Esophagus mucosa (tissue), 1 donor: ENCODE data around the gene MPPED1. TPM values are rescaled to one million over a fixed set of nuclear protein-coding genes. Genes with fewer than 3 reads are reported as not detected.

Source experiments
- ATAC-seq: fragments of 200-7000 bp; cut with Tn5 transposase; one replicate; pipeline ENCODE4 v1.9.1; 2020
- total RNA-seq: library from RNA; stranded (reverse); gene quantifications from one replicate; pipeline ENCODE4 v1.2.4, GENCODE V29; 2023
- donor health status: DM: yes; HTN: yes; CAD: no.

MPPED1 gene
- total RNA-seq, 1 donor from 2014 or later = not detected

DNA sequence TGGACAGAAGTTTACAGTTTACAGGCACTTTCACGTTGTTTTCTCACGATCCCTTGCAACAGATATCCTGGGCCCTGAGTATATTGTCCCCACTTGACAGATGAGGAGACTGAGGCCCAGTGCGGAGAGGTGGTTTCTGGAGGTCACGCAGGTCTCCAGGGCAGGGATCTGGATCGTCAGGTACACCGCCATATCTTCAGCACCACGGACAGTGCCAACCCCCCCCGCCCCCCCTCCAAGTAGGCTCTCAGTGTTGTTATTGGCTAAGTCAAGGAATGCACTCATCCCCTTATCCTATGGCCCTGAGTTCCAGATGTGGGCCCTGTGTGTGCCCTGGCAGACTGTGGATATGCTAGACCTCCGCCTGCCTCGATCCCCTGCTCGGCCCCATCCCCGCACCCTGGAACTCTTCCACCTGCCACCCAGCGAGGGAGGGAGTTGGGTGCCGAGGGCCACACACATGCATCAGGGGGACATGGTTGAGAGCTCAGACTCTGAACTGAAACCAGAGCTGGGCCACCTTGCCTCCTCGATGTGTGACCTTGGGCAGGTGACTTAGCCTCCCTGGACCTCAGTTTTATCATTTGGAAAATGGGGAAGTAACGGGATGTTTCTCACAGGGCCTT, 37.5 kb downstream of the MPPED1 start:
- no peak for ATAC-seq

DNA sequence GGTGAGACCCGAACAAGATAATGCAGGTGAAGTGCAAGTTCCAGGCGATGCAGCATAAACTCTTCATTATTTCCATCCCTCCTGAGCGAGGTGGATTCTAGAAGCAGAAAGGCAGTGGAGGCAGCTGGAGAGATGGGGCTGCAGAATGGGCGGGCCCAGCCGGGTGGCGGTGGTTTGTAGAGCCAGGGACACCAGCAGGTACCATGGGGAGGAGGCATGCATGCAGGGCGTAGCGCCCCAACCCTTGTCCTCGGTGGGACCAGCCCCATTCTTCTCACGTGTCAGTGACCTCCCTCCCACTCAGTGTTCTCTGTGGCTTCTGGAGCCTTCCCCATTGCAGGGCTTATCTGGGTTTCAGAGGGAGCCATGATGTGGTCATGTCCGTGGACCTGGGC, 38.0 kb downstream of the MPPED1 start:
- no peak for ATAC-seq

DNA sequence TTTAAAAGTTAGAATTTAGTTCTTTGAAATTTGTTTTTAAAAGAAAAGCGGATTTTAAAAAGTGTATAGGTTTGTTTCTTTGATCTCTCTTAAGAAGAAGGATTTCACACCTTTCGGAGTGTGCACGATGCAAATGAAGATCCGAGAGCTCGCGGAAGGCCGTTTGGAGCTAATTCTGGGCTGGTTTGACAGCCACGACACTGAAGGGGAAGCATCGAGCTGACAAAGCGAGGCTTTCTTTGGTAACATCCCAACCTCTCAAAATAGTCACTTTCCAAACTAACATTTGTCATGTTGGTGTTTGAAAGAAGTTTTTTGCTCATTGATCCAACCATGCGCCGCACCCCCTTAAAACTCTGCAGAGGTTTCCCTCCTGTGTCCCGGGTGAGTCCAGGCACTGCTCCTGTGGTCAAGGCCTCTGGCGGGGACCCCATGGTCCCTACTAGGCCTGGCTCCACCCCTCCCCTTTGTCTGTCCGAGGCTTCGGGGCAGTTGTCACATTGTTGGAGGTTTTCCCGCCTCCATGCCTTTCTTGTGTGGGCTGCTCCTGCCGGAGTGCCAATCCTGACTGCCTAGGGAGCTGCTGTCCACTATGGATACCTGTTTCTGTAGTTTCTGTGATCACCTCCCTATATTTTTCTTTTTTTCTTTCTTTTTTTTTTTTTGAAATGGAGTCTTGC, 39.7 kb downstream of the MPPED1 start:
- no peak for ATAC-seq

DNA sequence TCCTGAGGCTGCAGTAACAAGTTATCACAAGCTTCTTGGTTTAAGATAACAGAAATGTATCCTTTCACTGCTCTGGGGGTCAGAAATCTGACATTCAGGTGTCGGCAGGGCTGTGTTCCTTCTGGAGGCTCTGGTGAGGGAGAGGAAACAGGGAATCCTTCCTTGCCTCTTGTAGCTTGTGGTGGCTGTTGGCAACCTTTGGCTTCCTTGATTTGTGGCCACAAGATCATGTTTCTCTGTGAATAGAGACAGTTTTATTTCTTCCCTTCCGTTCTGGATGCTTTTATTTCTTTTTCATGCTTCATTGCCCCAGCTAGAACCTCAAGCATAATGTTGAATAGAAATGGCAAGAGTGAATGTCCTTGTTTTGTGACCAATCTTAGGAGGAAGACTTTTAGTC, 44.0 kb downstream of the MPPED1 start:
- ATAC-seq = no peak

DNA sequence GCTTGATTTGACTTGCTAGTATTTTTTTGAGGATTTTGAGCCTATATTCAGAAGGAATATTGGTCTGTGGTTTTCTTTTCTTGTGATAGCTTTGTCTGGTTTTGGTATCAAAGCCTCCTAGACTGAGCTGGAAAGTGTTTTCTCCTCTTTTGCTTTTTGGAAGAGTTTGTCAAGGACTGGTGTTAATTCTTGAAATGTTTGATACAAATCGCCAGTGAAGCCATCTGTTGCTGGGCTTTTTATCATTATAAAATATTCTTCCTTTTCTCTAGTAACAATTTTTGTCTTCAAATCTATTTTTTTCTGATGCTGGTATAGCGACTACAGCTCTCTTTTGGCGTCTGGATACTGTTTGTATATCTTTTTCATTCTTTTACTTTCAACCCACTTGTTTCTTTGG, 45.2 kb downstream of the MPPED1 start:
- ATAC-seq = no peak

DNA sequence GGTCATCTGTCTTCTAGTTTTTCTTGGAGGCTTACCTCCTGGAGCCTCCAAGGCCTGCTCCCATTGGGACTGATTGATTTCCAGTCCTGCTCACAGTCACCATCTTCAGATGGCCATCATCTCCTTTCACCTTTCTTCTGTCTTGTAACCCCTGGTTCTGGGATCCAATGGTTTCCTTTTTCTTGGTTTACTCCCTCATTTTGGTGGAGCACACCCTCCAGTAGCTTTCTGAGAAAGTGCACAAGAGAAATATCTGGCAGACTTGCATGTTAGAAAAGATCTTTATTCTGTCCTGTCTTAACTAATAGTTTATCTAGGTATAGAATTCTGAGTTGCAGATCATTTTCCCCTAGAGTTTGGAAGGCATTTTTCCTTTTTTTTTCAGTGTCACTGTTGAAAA, 50.9 kb downstream of the MPPED1 start:
- ATAC-seq = no peak

DNA sequence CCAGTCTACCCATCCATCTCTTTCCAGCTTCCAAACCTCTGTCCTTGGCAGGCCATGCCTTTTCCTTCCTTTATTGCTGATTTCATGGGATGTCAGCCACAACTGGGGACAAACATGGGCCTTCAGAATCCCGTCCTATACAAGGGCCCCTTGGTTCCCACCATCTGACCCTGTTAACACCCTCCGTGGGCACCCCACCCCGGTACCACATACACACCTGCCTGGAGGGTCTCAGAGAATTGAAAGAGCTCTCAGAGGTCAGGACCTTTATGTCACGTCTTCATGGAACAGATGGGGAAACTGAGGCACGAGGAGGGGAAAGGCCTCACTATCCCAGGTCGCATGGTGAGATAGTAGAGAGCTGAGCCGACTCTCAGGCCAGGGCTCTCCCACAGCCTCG, 53.0 kb downstream of the MPPED1 start:
- ATAC-seq = no peak

DNA sequence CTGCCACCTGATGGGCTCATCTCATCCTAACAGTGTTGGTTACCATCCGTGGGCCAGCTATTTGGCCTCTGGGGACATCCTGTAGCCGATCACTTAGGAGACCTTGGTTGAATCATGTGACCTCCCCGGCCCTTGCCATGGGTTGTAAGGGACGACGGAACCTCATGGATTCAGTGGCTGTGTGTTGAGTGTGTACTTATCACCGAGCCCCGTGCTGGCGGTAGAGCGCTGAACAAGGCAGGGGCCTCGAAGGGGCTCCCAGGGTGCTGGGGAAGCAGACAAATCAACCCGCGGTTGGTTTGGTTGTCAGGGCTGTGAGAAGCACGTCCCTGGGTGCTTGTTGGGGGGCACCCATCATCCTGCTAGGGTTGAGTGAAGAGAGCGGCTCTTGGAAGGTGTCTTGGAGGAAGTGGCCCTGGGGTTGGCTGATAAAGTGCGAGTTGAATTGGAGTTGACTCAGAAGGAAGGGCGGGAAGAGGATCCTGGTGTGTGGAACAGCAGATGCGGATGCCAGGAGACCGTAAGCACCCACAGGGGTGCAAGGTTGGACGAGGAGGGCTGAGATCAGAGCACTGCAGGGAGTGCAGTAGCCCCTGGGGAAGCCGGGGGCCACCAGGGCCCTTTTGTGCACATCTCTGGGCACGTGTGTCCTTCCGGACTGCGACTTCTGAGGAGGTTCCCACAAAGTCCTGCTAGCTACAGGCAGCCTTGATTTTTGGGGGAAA, 53.6 kb downstream of the MPPED1 start:
- ATAC-seq = no peak

DNA sequence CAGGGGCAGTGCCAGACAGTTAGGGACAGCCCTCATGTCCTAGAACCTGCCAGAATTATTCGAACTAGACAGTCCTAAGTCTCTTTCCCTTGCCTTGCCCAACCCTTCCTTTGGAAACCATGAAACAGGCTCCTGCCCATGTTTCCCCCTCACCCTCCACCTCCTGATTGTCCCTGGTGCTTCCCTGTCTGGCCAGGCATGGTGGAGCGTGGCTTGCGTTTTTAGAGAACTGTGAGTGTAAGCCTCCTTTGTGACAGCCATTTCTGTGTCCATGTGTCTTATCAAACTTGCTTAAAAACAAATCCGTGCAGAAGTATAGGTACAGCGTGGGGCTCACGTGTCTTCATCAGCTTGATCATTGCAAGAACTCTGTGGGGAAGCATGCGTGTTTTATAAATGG, 54.9 kb downstream of the MPPED1 start:
- ATAC-seq = no peak

DNA sequence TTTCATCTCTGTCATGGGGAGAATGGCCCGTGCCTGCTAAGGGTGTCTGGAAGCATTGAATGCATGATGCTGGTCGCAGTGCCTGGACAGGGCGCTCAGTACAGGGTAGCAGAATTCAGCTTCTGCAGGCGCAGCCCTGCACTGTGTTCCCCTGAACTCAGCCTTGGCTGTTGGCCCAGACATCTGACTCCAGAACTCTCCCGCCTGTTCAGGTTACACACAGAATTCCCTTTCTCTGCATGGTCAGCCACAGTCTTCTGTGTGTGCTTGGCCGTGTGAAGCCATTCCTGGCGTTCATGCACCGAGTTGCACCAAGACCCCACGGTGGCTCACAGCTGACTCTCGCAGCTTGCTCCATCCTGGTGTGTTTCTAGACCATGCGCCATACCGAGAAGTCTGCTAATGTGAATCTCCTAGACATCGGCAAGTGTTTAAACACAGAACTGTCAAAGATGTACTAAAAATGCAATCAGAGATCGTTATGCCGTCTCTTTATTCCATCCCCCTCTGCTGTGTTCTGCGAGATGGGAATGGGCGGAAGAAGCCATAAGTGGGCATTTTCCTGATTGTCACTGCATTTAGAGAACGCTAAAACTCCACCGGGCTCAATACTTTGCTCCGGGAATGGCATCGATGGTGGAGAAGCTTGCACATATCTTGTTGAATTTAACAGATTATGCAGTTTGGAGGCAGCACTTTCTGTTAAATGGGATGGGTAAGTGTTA, 55.6 kb downstream of the MPPED1 start:
- ATAC-seq = no peak

DNA sequence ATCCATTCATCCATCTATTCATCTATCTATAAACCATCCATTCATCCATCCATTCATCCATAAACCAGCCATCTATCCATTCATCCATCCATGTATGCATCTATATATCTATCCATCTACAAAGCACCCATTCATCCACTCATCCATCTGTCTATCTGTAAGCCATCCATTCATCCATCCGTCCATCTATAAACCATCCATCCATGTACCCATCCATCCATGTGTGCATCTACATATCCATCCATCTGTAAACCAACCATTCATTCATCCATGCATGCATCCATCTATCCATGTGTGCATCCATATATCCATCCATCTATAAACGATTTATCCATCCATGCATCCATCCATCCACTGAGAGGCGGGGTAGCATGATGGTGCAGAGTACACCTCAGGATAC, 58.4 kb downstream of the MPPED1 start:
- ATAC-seq = no peak

DNA sequence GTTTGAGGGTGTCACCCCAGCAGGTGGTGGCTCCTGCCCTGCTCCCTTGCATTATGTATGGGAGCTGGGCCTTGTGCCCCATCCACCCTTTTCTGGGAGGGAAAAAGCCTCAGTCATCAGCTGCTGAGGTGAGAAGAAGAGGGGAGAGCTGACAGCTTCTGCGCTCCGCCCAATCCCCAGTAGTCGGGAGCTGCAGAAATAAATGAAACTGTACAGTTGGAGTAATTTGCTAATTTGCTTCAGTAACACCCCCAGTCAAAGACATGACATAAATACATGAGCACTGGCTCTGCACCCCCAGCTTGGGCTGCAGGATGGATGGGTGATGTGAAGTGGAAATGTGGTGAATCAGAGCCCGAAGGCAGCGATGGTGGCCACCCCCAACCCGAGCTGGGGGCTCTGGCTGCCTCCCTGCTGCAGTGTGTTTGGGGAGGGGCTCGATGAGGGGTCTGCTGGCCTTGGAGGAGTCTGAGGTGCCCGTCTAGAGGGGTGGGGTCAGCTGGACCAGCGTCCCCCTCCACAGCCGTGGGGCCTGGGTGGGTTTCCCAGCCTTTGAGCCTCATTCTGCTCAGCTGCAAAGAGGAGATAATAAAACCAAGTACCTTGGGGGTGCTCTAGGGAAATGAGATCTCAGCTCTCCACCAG, 59.2 kb downstream of the MPPED1 start:
- no peak for ATAC-seq

DNA sequence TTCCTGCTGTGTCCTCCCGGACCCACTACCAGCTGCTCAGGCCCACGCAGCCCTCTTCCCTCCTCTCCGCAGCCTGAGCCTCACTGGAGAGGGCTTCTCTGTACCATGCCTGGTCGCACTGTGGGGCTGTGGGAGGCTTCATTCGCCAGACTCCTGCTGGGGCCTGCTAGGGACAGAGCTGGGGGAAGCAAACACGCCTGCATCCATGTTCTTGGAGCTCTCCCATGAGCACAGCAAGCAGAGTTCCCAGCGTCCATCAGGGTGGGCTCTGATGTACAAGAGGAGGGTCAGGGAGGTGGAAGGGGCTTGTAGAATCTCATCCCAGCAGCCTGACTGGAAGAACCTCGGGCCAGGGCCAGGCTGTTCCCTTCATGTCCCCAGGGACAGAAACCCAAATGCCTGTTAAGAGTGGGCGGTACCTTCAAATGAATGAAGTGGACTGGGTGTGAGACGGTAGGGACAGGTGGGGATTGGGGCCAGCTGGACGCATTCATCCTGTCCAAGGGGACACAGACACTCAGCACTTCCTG, 59.9 kb downstream of the MPPED1 start:
- no peak for ATAC-seq

DNA sequence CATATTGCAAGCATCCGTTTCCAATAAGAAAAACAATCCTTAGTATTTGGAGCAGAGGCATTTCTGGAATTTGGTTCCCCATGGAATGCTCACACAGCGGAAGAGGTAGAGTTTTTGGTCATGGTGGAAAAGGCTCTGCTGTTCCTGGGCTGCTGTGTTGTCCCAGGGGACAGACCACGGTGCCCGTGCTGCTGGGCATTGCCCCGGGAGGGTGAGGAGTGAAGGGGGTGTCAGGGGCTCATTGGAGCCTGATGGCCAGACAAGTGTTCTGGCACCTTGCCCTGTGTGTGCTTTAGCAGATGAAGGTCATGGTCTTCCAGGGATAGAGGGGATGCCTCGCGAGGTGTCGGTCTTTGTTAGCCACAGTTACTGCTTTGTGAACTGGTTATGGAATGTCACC, 61.2 kb downstream of the MPPED1 start:
- no peak for ATAC-seq

DNA sequence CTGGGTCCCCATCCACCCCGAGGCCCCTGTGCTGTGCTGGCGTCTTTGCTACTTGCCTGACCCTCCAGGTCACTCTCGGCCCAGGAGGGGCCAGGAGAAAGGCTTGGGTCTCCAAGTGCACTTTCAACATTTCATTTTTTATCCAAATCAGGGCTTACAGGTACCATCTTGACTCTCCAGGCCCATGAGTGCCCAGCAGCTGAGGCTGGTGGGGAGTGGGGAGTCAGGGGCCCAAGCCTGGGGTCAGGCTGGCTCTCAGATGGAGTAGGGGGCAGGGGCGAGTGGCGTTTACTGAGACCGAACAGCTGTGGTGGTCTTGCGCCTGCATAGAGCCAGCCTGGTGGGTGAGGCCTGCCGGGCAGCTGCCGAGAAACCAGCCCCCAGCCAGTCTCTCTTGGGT, 61.6 kb downstream of the MPPED1 start:
- ATAC-seq = no peak

DNA sequence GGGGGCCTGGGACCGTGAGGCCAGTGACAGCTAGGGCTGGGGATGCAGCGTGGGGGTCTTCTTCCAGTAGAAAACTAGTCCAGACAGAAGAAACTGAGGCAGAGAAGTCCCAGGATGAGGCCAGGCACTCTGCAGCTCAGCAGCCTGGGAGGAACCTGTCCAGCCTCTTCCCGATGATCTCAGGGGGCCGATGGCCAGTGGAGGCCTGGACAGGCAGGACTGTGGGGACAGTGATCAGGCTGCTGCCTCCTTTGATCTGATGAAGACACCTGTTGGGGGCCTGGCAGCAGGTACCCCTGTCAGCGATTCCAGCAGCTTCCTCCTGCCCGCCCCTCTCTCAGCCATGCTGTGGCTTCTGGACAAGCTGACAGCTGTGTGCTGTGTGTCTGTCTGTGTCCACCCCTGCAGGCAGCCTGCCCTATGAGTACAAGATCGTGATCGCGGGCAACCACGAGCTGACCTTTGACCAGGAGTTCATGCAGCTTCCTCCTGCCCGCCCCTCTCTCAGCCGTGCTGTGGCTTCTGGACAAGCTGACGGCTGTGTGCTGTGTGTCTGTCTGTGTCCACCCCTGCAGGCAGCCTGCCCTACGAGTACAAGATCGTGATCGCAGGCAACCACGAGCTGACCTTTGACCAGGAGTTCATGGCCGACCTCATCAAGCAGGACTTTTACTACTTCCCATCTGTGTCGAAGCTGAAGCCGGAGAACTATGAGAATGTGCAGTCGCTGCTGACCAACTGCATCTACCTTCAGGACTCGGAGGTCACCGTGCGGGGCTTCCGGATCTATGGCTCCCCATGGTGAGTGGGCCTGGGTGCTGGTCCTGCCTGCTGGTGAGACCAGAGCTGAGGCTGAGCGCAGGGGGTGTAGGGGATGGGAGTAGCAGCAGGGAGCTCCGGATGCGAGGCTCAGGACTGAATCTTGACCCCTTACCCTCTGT, 62.6 kb downstream of the MPPED1 start:
- no peak for ATAC-seq

DNA sequence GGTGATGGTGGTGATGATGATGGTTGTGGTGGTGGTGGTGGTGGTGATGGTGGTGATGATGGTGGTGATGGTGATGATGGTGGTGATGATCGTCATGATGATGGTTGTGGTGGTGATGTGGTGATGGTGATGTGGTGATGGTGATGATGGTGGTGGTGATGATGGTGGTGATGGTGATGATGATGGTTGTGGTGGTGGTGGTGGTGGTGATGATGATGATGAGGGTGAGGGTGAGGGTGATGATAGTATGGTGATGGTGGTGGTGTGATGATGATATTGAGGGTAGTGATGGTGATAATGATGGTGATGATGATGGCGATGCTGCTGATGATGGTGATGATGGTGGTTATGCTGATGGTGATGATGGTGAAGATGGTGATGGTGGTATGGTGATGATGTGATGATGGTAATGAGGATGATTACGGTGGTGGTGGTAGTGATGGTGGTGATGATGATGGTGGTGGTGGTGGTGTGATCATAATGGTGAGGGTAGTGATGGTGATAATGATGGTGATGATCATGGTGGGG, 63.8 kb downstream of the MPPED1 start:
- no peak for ATAC-seq

DNA sequence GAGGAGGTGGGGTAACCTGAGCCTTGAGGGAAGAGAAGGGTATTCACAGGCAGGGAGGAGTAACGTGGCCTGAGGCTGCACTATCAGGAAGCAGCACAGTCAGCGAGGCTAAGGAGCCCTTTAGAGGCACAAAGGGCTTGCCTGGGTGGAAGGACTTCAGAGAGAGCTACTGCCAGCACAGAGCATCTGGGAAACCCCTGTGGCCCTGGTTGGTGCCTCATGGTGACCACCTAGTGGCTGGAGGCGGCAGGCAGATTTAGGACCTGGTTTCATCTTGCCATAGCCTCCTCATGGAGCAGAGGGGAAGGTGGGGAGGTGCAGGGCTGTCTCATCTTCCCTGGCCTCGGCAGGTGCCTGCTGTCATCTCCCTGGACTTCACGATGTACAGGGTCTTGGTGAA, 64.5 kb downstream of the MPPED1 start:
- ATAC-seq = no peak

DNA sequence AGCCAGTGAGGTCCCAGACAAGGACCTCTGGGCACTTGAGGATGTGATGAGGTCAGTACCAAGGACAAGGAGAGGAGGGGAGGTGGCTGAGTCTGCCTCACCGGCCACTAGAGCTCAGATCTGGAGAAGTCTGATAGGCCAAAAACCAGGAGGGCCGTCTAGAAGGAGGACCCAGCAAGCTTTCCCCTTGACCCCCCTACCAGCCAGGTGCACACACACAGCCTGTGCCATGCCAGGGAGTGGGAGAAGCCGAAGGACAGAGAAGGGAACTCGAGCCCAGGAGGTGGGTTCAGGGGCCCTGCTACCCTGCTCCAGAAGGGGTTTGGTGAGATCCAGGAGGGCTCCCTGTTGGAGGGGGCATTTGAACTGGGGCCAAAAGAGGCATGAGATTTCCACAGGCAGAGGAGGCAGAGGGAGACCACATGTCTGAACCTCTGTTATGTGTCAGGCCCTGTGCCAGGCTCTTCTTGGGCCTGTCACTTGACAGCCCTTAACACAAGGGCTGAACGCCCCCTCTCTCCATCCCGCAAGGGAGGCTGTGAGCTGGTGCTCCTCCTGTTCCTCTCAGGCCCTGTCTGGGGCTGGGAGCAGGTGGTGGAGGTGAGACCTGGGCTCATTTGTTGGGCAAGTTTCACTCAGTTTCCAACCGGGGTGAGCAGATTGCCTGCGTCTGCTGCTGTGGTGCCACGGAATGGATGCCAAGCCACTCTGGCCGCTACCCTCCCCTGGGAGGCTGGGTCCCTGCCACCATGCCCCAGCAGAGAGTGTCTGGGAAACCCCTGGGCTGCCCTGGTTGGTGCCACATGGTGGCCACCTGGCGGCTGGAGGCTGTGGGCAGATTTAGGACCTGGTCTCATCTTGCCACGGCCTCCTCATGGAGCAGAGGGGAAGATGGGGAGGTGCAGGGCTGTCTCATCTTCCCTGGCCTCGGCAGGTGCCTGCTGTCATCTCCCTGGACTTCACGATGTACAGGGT, 65.2 kb downstream of the MPPED1 start:
- ATAC-seq = no peak

DNA sequence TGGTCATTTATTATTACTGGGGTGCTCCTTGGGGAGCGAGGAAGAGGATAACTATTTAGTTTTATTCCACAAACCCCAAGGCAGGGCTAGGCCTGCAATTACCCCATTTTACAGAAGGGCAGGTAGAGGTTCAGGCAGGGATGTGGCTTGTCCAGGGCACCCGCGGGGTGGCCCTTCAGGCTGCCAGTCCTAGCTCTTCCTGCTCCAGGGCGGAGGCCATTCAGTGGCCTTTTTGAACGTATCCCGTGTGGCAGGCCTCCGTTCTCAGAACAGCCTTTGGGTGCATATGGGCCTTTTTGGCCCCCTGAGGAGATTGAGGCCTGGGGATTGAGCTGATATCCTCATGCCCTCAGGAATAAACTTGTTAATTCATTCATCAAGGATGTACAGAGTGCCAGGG, 66.2 kb downstream of the MPPED1 start:
- ATAC-seq = no peak
